NB4 (cell line): ENCODE data around the gene SLC38A6.

Source experiments
- POLR2A ChIP-seq: IDR thresholded peaks from 2 replicates; pipeline ENCODE4 v1.6.1; 2011; ENCODE audit warnings: mild to moderate bottlenecking; ENCODE audit not compliant: insufficient read length; ENCODE audit errors: extremely low read depth
- TF ChIP-seq, protein P1 (sequence below): IDR thresholded peaks from one replicate; pipeline ENCODE4 v1.5.1; 2012; ENCODE audit warnings: low read depth, low read length
- TF ChIP-seq, protein P2 (sequence below): IDR thresholded peaks from 2 replicates; pipeline ENCODE4 v1.6.1; 2011; ENCODE audit warnings: low read depth, low read length

DNA sequence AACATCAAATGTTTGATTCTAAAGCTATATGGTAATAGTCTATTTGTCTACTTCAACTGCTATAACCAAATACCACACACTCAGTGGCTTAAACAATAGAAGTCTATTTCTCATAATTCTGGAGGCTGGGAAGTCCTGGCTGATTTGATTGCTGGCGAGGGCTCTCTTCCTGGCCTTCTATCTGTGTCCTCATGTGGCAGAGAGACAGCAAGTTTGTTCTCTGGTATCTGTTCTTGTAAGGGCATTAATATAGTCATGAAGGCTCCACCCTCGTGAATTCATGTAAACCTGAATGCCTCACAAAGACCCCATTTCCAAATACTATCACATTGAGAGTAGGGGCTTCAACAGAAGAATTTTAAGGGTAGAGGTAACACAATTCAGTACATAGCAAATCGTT lies 34.3 kb upstream of the SLC38A6 start:
- TF ChIP-seq POLR2A = no peak
- TF ChIP-seq, protein P1, sequence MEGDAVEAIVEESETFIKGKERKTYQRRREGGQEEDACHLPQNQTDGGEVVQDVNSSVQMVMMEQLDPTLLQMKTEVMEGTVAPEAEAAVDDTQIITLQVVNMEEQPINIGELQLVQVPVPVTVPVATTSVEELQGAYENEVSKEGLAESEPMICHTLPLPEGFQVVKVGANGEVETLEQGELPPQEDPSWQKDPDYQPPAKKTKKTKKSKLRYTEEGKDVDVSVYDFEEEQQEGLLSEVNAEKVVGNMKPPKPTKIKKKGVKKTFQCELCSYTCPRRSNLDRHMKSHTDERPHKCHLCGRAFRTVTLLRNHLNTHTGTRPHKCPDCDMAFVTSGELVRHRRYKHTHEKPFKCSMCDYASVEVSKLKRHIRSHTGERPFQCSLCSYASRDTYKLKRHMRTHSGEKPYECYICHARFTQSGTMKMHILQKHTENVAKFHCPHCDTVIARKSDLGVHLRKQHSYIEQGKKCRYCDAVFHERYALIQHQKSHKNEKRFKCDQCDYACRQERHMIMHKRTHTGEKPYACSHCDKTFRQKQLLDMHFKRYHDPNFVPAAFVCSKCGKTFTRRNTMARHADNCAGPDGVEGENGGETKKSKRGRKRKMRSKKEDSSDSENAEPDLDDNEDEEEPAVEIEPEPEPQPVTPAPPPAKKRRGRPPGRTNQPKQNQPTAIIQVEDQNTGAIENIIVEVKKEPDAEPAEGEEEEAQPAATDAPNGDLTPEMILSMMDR = no peak
- TF ChIP-seq, protein P2, sequence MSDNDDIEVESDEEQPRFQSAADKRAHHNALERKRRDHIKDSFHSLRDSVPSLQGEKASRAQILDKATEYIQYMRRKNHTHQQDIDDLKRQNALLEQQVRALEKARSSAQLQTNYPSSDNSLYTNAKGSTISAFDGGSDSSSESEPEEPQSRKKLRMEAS = no peak
